ENCODE measurements around the gene SYNE2.
"Not testable (repeated sequence)": the region's sequence is repeated elsewhere in the genome, so short reads cannot be mapped to it uniquely, and the experiment has no call there.

SYNE2 gene

DNA sequence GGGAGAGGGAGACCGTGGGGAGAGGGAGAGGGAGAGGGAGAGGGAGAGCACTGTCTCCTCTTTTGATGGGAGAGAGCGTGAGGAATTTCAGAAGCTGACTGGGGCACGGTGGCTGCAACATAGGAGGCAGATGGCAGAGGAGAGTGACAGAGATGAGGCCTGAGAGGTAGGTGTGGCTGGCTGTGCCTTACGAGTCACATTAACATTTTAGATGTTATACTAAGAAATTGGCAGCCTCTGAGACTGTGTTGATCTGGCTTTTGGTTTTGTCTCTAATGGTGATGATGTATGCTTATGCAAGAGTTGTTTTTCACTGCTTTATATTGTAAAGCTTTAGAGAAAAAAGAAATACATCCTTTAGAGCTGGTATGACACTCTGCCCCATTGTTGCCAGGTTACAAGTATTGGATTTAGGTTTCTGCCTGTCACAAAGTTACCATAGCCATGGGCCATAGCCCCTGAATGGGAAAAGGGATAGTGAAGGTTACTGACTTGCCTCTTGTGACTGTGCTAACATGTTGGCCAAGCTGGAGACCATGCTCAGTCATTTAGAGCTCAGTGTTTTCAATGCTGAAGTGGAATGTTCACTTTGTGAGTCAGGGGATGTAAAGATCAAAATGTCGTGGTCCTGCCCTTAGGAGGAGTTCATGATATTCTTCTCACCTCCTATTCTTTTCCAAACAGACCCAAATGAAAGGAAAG is 186.2 kb downstream of the SYNE2 start:
- DNase-seq: no peak

DNA sequence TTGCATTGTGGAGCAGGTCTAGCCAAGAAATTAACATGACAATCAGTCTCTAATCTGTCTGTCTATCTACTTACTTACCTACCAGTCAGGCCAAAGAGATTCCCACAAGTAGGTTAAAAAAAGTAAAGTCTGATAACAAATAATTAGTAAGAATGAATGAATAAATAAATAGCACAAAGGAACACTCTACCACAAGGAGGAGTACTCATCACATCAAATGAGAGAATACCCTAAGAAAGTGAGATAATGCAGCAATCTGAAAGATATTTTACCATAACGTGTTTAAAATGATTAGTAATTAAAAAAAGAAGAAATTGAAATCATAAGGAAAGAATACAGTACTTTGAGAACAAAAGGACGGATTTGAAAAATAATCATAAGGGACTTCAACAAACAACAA is 187.2 kb downstream of the SYNE2 start:
- no peak for DNase-seq

DNA sequence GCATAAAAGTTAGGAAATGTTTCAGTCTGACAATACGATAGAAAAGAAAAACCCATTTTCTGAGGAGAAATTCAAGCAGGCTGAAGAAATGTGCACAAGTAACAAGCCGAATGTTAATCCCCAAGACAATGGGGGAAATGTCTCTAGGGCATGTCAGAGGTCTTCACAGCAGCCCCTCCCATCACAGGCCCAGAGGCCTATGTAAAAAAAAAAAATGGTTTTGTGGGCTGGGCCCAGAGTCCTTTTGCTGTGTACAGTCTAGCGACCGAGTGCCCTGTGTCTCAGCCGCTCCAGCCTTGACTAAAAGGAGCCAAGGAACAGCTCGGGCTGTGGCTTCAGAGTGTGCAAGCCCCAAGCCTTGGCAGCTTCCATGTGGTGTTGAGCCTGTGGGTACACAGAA is 190.5 kb downstream of the SYNE2 start:
- not testable (repeated sequence) for DNase-seq

DNA sequence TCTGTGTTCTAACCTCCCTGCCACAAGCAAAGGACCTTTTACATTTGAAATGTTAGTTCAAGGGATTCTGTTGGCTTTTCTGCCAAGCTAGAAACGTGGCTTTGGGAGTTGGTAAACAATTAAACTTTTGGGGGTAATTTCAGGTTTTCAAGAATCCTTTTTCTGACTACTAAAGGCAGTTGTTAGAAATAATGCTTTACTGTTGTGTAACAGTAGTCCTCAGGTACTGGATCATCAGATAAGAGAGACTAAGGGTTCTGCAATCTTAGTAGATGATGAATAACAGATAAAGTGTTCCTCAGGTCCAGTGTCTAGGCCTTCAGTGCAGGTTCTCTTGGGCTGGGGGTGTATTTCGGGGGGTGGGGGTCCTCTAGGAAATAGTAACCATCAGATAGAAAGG is 192.3 kb downstream of the SYNE2 start:
- no peak for DNase-seq

DNA sequence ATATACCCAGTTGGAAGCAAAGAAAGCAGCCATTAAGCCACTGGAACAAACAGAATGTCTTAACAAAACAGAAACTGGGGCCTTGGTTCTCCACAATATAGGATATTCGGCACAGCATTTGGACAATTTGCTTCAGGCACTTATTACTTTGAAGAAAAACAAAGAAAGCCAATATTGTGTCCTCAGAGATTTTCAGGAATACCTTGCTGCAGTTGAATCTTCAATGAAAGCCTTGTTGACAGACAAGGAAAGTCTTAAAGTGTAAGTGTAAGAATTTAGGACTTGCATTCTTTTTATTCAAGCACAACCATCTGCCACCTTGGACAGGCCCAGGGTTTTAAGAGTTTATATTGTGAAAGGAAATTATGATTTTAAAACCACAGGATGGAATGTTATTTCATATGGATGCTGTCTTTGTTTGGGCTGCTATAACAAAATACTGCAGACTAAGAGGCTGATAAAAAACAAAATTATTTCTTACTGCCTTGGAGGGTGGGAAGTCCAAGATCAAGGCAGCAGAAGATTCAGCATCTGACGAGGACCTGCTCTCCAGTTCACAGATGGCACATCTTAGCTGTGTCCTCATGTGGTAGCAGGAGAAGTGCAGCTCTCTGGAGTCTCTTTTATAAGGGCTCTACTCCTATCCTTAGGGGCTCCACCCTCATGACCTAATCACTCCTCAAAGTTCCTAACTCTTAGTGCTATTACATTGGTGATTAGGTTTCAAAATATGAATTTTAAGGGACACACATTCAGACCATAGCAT is 197.0 kb downstream of the SYNE2 start:
- DNase-seq: no peak

DNA sequence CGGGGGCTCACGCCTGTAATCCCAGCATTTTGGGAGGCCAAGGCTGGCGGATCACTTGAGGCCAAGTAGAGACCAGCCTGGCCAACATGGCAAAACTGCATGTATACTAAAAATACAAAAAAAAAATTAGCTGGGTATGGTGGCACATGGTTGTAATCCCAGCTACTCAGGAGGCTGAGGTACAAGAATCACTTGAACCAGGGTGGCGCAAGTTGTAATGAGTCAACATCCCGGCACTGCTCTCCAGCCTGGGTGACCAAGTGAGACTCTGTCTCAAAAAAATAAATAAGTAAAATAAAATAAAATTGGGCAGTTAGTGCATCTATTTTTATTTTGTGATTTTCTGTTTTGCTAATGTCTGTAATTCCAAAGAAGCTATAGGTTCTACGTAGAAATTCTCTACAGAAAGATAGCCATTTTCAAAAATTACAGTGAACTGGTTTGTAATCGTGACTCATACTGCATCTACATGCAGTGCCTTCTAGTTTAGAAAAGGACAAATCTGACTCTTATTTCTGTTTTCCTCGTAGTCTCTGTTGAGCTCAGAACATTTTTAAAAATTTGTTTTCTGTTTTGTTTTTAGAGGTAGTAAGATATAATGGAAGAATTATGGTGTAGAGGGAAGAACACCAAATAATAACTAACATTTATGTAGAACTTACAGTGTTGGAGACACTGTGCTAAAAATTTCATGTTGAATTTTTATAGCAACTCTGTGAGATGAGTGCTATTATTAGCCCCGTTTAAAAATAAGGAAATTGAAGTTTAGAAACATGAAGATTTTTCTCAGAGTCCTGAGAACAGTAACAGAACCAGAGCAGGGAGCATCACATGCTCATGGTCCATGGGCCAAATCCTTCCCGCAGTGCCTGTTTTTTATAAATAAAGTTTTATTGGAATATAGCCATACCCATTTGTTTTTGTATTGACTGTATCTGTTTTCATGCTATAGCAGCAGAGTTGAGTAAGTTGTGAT is 201.2 kb downstream of the SYNE2 start:
- DNase-seq: no peak

DNA sequence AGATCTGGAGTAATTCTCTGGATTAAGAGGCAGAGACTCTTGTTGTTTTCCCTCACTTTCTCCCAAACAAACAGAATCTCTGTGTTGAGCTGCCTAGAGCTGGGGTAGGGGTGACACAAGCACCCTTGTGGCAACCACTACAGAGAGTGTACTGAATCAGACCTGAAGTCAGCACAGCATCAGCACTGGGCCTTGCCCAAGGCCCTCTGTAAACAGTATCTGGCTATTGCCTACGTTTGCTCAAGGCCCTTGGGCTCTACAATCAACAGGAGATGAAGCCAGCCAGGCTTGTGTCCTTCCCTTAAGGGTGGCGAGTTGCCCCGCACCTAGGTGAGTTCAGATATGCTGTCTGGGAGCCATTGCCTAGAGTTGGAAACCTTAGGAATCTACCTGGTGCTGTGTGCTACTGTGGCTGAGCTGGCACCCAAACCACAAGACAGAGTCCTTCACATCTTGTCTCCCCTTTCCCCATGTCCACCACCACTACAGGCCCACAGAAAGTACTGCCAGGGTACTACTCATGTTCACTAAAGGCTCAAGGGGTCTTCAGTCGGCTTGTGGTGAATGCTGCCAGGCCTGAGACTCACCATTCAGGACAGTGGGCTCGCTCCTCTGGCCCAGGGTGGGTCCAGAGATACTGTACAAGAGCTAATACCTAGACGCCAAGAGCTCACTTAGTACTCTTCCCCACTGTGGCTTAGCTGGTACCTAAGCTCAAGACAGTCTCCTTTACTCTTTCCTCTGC is 206.8 kb downstream of the SYNE2 start:
- DNase-seq: no peak

DNA sequence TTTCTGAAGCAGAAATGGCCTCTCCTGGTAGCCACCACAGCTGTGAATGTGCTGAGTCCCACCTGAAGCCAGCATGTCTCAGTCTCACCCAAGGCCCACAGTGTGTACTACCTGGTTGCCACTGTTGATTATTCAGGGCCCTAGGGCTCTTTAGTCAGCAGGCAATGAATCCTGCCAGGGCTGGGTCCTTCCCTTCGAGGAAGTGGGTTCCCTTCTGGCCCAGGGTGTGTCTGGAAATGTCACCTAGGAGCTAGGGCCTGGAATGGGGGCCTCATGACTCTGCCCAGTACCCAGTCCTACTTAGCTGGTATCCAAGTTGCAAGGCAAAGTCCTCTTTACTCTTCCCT is 207.4 kb downstream of the SYNE2 start:
- no peak for DNase-seq

DNA sequence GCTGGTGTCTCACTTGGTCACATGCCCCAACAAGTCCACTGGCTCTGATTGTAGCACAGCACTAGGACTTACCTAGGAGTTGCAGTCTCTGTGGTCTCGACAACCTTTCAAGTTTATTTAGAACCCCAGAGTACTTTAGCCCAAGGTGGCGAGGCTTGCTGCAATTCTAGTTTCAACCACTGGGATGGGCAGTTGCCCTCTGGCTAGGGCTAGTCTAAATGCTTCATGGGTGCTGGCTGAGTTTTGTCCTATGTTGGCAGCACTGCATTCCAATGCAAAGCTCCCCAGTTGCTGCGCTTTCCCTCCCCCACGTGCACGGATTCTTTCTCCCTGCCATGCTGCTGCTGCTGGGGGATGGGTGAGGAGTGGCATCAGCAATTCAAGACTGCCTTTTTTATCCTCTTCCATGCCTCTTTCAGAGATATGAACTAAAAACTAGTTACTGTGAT is 207.9 kb downstream of the SYNE2 start:
- no peak for DNase-seq

DNA sequence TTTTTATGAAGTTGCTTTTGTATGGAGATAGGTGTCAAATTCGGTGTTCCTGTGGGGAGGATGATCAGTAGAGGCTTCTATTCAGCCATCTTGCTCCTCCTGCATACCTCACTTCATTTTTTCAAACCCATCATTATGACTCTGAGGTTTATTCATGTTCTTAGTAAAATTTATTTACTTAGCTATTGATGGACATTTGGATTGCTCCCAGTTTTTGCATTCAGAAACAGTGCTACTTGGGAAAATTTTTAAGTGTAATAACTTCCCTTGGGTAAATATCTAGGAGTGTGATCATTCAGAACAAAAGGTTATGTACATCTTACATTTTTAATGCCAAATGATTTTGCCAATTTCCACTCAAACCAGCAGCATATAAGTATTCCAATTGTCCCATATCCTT is 208.3 kb downstream of the SYNE2 start:
- DNase-seq: no peak

DNA sequence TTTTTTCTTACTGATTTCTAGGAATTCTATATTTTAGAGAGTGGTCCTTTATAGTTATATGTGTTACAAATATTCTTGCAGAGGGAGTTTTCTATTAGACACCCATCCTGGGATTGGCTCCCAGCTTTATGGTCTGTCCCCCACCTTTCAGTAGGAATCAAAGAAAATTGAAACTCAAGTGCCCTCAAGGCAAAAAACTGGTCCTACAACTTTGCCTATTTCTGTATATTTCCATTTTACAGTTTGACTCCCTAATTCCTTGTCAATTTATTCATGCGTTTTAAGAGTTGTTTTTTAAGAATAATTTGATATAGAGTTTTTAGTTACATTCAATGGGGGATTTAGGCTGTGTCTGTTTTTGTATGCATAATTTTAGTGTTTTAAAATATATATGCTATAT is 208.9 kb downstream of the SYNE2 start:
- no peak for DNase-seq

DNA sequence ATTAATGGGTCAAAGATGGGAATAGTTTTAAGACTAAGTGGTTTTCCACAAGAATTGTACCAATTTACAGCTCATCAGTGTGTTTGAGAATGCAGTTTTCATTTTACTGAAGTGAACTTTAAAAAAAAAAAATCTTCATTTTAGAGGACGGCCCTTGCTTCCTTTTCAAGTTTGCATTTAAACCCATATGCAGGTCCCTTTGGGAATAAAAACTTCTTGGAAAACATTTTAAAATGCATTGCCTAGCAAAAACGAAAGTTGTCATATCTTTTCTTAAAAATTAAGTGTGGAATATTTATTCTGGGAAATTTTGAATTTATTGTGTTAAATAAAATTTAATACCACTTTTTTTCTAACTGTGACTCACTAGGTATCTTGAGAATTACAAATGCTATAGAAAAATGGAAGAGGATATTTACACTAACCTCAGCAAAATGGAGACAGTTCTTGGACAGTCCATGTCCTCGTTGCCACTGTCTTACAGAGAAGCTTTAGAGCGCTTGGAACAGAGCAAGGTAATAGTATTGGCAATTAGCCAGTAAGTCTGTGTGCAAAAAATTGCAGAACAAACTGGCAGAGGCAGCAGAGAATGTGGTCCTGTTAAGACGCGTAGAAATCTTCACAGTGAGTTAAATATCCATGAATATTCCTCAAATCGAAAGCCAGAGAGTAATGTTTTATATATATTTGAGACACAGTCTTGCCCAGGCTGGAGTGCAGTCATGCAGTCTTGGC is 209.7 kb downstream of the SYNE2 start:
- DNase-seq: no peak

DNA sequence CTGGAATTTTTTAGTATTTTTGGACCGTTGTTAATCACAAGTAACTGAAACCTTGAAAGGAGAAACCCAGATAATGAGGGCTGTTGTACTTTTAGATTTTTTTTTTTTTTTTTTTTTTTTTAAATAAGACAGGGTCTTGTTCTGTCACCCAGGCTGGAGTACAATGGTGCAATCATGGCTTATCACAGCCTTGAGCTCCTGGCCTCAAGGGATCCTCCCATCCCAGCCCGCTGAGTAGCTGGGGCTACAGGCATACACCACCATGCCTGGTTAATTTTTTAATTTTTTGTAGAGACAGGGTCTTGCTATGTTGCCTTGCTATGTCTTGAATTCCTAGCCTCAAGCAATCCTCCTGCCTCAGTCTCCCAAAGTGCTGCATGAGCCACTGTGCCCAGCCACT is 211.6 kb downstream of the SYNE2 start:
- no peak for DNase-seq

DNA sequence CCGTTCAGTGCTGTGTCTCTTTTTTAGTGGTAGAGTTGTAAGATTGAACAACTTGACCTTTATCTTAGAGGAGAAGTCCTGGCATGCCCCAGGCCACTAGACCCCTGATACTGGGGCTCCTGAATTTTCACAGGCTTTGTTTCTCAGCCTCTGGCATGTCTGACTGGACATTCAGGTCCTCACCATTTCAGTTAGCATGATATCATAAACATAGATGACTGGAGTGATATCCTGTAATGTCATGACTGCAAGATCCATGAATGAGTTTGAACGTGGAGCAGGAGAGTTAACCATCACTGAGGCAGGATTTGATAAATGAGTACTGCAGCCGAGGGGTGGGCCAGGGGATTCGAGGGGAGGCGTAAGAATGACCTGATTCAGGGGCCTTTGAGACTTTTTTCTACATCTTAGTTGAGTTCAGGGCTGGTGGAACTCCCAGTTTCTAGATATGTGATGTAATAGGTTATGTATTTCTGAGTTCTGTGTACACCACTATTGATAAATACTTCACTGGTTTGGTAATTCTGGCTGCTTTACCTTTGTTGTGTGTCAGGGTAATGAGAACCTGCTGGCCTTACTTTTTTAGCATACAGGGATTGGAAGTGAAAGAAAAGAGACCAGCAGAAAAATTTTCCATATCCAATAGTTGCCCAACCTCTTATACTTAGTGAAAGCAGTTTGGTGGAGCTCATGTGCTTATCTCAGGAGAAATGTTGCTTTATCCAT is 217.0 kb downstream of the SYNE2 start:
- no peak for DNase-seq

DNA sequence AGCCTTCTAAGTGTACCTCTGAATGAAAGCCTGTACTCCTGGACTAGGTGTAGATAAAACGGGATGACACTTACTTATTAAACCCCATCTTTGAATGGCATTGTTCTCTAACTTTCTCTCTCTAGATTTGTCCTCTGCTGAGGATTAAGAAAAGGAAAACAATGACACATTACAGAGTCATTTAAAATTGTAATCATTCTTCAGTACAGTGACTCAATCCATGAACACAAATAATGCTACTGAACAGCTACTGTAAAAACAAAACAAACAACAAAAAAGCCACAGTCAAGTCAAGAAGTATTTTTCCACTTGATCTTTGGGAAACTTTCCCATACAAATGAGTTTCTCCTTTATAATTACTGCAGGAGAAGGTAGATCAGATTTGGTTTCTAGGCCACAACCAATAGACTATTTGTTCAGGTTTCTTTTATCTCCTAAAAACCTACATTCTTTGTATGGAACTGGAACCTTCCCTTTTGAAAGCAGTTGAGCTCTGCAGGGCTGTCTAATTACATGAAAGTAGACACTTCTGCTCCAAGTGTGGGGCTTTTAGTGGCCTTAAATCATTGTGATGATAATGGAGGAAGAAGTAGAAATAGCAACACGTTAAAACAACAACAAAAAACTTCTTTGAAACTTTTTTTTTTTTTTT is 222.3 kb downstream of the SYNE2 start:
- DNase-seq: no peak

DNA sequence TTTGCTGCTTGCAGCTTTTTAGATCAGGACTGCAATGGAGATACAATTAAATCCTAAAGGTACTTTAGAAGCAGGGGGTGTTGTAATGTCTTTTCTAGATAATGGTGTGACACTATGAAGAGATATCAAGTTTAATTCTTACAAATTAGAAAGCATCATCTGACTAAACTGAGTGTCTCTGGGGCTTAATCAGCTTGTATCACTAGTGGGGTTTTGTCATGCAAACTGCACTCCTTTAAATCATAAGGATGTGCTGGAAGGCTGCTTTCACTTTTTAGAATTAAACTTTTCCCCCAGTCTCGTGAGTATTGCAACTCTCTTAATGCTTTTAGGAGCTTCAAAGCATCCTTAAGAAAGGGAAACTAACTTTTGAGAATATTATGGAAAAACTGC is 222.8 kb downstream of the SYNE2 start:
- DNase-seq: no peak

DNA sequence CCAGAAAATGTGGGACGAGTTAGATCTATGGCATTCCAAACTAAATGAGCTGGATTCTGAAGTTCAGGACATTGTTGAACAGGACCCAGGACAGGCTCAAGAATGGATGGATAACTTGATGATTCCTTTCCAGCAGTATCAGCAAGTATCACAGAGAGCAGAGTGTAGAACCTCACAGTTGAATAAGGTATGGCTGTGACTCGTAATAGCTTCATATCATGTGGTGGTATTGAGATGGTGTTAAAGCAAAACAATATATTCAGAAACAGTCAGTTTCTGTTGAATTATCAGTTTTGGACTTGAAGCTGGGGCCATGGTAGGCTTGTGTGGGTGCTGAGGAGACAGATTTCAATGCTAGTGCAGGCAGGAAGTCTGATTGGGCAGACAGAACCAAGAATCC is 227.6 kb downstream of the SYNE2 start:
- DNase-seq: no peak

DNA sequence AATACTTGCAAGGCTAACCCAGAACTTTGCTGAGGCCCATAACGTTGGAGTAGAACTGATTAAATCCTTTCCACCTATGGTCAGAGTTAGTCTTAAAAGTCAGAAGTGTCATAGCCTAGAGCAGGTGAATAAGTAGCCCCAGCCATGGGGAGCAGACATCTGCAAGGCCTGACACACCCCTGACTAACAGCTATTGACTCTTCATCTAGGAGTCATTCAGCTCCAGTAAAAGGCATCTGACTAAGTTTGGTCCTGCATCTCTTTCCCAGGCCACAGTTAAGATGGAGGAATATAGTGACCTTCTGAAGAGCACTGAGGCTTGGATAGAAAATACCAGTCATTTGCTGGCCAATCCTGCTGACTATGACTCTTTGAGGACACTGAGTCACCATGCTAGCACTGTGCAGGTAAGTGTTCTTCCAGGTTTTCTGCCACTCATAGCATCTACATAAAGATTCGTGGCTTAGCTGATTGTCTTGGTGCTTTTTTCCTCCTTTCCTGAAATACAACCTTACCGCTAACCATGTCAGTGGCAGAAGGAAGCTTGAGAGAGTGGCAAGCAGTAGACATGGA is 228.5 kb downstream of the SYNE2 start:
- no peak for DNase-seq

DNA sequence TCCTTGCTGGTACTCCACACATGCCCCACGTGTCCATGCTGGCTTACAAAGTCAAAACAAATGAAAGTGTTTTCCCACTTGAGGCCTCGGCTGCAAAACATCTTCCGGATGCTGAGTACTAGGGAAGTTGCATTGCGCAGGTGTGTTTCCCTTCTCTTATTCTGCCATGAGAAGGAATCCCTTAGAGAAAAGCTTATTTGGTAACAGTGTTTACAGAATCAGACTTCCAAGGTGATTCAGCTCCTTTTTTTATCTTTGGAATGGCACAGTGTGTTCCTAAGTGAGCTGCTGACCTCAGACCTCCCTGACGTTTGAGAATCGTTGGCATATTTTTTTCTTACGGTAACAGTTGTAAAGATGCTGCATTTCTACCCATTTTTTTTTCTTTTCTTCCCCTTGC is 230.0 kb downstream of the SYNE2 start:
- no peak for DNase-seq

DNA sequence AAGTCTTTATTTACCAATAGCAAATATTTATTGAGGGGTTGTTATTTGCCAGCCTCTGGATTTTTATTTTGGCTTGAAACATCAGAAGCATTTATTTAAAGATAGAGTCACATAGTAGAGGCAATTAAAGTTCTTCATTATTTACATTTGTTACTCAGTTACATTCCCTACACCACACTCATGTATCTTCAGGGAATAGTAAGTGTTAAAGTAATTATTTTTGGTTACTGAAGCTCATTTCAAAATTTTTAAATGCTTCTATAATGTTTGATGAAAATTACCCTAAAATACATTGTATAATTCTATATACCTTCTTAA is 235.8 kb downstream of the SYNE2 start:
- DNase-seq: no peak

DNA sequence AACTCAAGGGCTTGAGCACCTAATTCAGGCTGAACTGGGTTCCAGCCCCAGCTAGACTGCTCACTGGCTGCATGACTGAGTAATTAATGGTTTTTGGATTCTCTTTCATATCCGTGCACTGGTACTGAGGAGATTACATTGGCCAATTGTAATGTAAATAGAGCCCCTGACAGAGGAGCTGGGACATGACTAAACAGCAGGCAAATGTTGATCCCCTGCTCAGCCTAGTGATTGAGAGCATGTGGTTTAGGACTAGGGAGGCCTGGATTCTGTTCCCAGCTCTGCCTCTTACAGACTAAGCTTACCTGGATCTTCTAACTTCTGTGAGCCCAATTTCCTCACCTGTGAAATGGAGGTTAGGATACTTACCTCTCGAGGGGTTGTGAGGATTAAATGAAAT is 237.1 kb downstream of the SYNE2 start:
- no peak for DNase-seq

All from CD4-positive, alpha-beta T cell treated with Interleukin-17A for 4 hours (primary cell).